OCI-LY1 (cell line): Measurements from ENCODE around the gene TRUB2.

Source experiments
- CTCF ChIP-seq: fragments of 200-600 bp; sonication (generic), shearing (Covaris generic); IDR thresholded peaks from 2 replicates; pipeline ENCODE4 v1.5.1; 2017; ENCODE audit warnings: mild to moderate bottlenecking, antibody characterized with exemption, low read length, moderate library complexity, mixed read lengths
- EZH2 ChIP-seq: fragments of 200-600 bp; sonication (generic), shearing (Covaris generic); IDR thresholded peaks from 2 replicates; pipeline ENCODE4 v1.8.0; 2017; ENCODE audit warnings: borderline replicate concordance, mixed run types, mild to moderate bottlenecking, antibody characterized with exemption, low read length, moderate library complexity, mixed read lengths

- TF ChIP-seq CTCF (no peak), EZH2 (no peak)
Measured at GRCh38 chr9:128361296-128361985, 39.2 kb upstream of the TRUB2 start.
